HCT116 (cell line): Measurements from ENCODE around the gene ALDH1A2. TPM values are rescaled to one million over a fixed set of nuclear protein-coding genes. Genes with fewer than 3 reads are reported as not detected.

ENCODE experiments used
- ATAC-seq: fragments of 200-7000 bp; cut with Tn5 transposase; 2 replicates; pipeline ENCODE4 v1.9.1; 2020; ENCODE audit warnings: mild to moderate bottlenecking, moderate library complexity
- BruUV-seq: library from RNA; stranded (reverse); fragments of 400-500 nt; replicated peaks from 2 replicates; lab custom pipeline; 2021; lab: Mats Ljungman, UMichigan
- CTCF ChIA-PET: fragments of 300-600 bp; sonication (Branson Sonifier 250); formaldehyde crosslinking; loops from one replicate; lab custom pipeline; 2021; ENCODE audit warnings: antibody characterized with exemption; lab: Charles Lee
- POLR2A ChIA-PET: fragments of 300-600, 350-600 bp; sonication (Branson Sonifier 250); formaldehyde crosslinking; loops from one replicate; lab custom pipeline; 2021; ENCODE audit warnings: antibody characterized with exemption; lab: Charles Lee
- RAD21 ChIA-PET, 2 experiments: fragments of 300-600 bp; sonication (Branson Sonifier 250); formaldehyde crosslinking; loops; one replicate each; lab custom pipeline; 2023; ENCODE audit warnings: low total read pairs in 2 of 2; ENCODE audit not compliant: uncharacterized antibody in 2 of 2, unreplicated experiment in 2 of 2, low non-redundant PET in 1 of 2; lab: Charles Lee
- DNase-seq: peaks from one replicate; pipeline ENCODE4 v3.0.0-alpha.2; 2010; ENCODE audit warnings: low read depth, low spot score
- H2AFZ ChIP-seq: fragments of 200-600 bp; shearing (Covaris generic), sonication (generic); 2 replicates; pipeline ENCODE4 v1.6.1; 2017; ENCODE audit warnings: low read depth, mixed run types, mixed read lengths, antibody characterized with exemption, low read length; ENCODE audit not compliant: poor library complexity, severe bottlenecking
- H3K27ac ChIP-seq: 2 replicates; pipeline ENCODE4 v1.5.1; 2012; ENCODE audit warnings: low read depth, low read length
- H3K27me3 ChIP-seq: fragments of 200-600 bp; sonication (generic); 2 replicates; pipeline ENCODE4 v1.6.1; 2016; ENCODE audit warnings: mixed run types, low read length, mixed read lengths; ENCODE audit not compliant: insufficient read depth
- H3K36me3 ChIP-seq, 2 experiments: fragments of 200-500 bp in 1 of 2; fragments of 200-600 bp in 1 of 2; sonication (Bioruptor generic) in 1 of 2; sonication (generic) in 1 of 2; 2 replicates each; pipeline versions ENCODE4 v1.5.1 to v1.6.1; 2014 to 2016; ENCODE audit warnings: low read length in 2 of 2, inconsistent platforms in 1 of 2, mixed read lengths in 1 of 2, mixed run types in 1 of 2; ENCODE audit not compliant: insufficient read depth in 2 of 2, control insufficient read depth in 1 of 2
- H3K4me1 ChIP-seq, 2 experiments: fragments of 200-600 bp in 1 of 2; sonication (generic) in 1 of 2; 2 replicates each; pipeline versions ENCODE4 v1.5.1 to v1.6.1; 2012 to 2017; ENCODE audit warnings: low read length in 2 of 2, inconsistent platforms in 1 of 2, mild to moderate bottlenecking in 1 of 2, mixed read lengths in 1 of 2, mixed run types in 1 of 2, moderate library complexity in 1 of 2; ENCODE audit not compliant: insufficient read depth in 2 of 2, control insufficient read depth in 1 of 2
- H3K4me2 ChIP-seq: fragments of 200-600 bp; sonication (generic); 2 replicates; pipeline ENCODE4 v1.6.1; 2017; ENCODE audit warnings: mixed run types, low read length, mixed read lengths
- H3K4me3 ChIP-seq, 2 experiments: fragments of 200-600 bp in 1 of 2; sonication (generic) in 1 of 2; replicated peaks in 1 of 2; 2 replicates each; pipeline ENCODE4 v1.5.1; 2011 to 2016; ENCODE audit warnings: low read length in 2 of 2, control low read depth in 1 of 2, low read depth in 1 of 2, mild to moderate bottlenecking in 1 of 2, mixed read lengths in 1 of 2, mixed run types in 1 of 2
- H3K79me2 ChIP-seq: fragments of 200-600 bp; sonication (generic); 2 replicates; pipeline ENCODE4 v1.6.1; 2017; ENCODE audit warnings: mild to moderate bottlenecking, mixed run types, low read length, moderate library complexity, mixed read lengths; ENCODE audit not compliant: insufficient read depth
- H3K9ac ChIP-seq: fragments of 200-600 bp; sonication (generic); 2 replicates; pipeline ENCODE4 v1.6.1; 2016; ENCODE audit warnings: low read length, mixed read lengths
- H3K9me2 ChIP-seq: fragments of 200-600 bp; sonication (generic), shearing (Covaris generic); 2 replicates; pipeline ENCODE4 v1.6.1; 2017; ENCODE audit warnings: mixed run types, mild to moderate bottlenecking, moderate library complexity; ENCODE audit not compliant: insufficient read depth
- H3K9me3 ChIP-seq, 2 experiments: fragments of 200-500 bp in 1 of 2; fragments of 200-600 bp in 1 of 2; sonication (Bioruptor generic) in 1 of 2; sonication (generic) in 1 of 2; 2 replicates each; pipeline ENCODE4 v1.6.1; 2014 to 2017; ENCODE audit warnings: low read length in 2 of 2, mixed read lengths in 2 of 2, inconsistent platforms in 1 of 2, low read depth in 1 of 2, mild to moderate bottlenecking in 1 of 2, mixed run types in 1 of 2, moderate library complexity in 1 of 2; ENCODE audit not compliant: control insufficient read depth in 1 of 2, insufficient read depth in 1 of 2
- H4K20me1 ChIP-seq: fragments of 200-600 bp; sonication (generic), shearing (Covaris generic); 2 replicates; pipeline ENCODE4 v1.6.1; 2017; ENCODE audit warnings: mixed run types, mild to moderate bottlenecking, moderate library complexity; ENCODE audit not compliant: insufficient read depth
- CBX3 ChIP-seq: IDR thresholded peaks from 2 replicates; pipeline ENCODE4 v1.6.1; 2012; ENCODE audit warnings: low read depth
- CEBPB ChIP-seq: IDR thresholded peaks from 2 replicates; pipeline ENCODE4 v1.6.1; 2012; ENCODE audit warnings: low read depth
- CTCF ChIP-seq, 3 experiments: fragments of 200-600 bp in 1 of 3; sonication (generic) in 1 of 3; IDR thresholded peaks in 2 of 3; conservative IDR thresholded peaks in 1 of 3; 2 replicates each; pipeline ENCODE4 v1.5.1; 2012 to 2017; ENCODE audit warnings: low read depth in 2 of 3, low read length in 2 of 3, antibody characterized with exemption in 1 of 3, borderline replicate concordance in 1 of 3, control low read depth in 1 of 3, mild to moderate bottlenecking in 1 of 3, mixed read lengths in 1 of 3, mixed run types in 1 of 3, moderate library complexity in 1 of 3; ENCODE audit not compliant: insufficient read depth in 1 of 3
- MAX ChIP-seq: IDR thresholded peaks from 2 replicates; pipeline ENCODE4 v1.6.1; 2012
- SIN3A ChIP-seq: IDR thresholded peaks from 2 replicates; pipeline ENCODE4 v1.6.1; 2012; ENCODE audit warnings: low read depth
- YY1 ChIP-seq: IDR thresholded peaks from 2 replicates; pipeline ENCODE4 v1.6.1; 2011; ENCODE audit warnings: low read length, low read depth, moderate library complexity, mild to moderate bottlenecking; ENCODE audit not compliant: insufficient replicate concordance; ENCODE audit errors: extremely low read depth
- ZBTB33 ChIP-seq: IDR thresholded peaks from 2 replicates; pipeline ENCODE4 v1.6.1; 2011; ENCODE audit warnings: mild to moderate bottlenecking, low read length, moderate library complexity; ENCODE audit not compliant: insufficient replicate concordance; ENCODE audit errors: extremely low read depth
- ZFX ChIP-seq: fragments of 450-650 bp; IDR thresholded peaks from 2 replicates; pipeline ENCODE4 v1.6.1; 2017
- intact Hi-C: fragments of 100-400 bp; cut with micrococcal nuclease; formaldehyde crosslinking; loops from 2 replicates; pipeline ENCODE4 v1.10.0; 2022
- total RNA-seq: library from RNA; stranded (reverse); gene quantifications from one replicate; pipeline ENCODE4 v1.2.1, GENCODE V29; 2021; ENCODE audit not compliant: unreplicated experiment

Gene ALDH1A2
- total RNA-seq, 1 experiment from 2014 or later, result 1.7 TPM

GRCh38 chr15:57957113-57957512, 108.4 kb downstream of the ALDH1A2 start (continued):
- TF ChIP-seq ZBTB33 (no peak), CTCF (IDR thresholded peaks at IDR 0.05 in 2 of 3, conservative IDR thresholded peaks at IDR 0.05 in 1 of 3; ENCODE audit: borderline replicate concordance in 1 of 3, insufficient read depth in 1 of 3, low read depth in 2 of 3, low read length in 2 of 3) (no peak), YY1 (no peak), SIN3A (no peak), MAX (no peak), CBX3 (no peak), ZFX (no peak)

GRCh38 chr15:57953874-57954273, 111.6 kb downstream of the ALDH1A2 start:
- no peaks in the 10 kb centered on the region for H3K36me3 ChIP-seq
- no peaks in the 10 kb centered on the region for H3K4me1 ChIP-seq
- no peak for ATAC-seq
- no peaks in the 10 kb centered on the region for H4K20me1 ChIP-seq
- POLR2A ChIA-PET, result no interaction called here
- TF ChIP-seq CEBPB, result no peak
- no peak overlapping the region for H3K4me2 ChIP-seq
- BruUV-seq, result no TSS peak
- intact Hi-C loops, result no loop called here
- DNase-seq, result no peak
- H3K4me3 ChIP-seq, result no peak overlapping the region
- no peak overlapping the region for H2AFZ ChIP-seq
- H3K27ac ChIP-seq, result no peak overlapping the region
- H3K9me2 ChIP-seq, result no peaks in the 10 kb centered on the region
- H3K9ac ChIP-seq, result no peak overlapping the region
- no peaks in the 10 kb centered on the region for H3K79me2 ChIP-seq
- CTCF ChIA-PET, result interaction anchor here (0.9 kb wide), 1 partner anchor 229 kb away, joined by 3 read pairs; no protein-coding TSS in a partner anchor
- RAD21 ChIA-PET, result no interaction called here
- no peaks in the 10 kb centered on the region for H3K9me3 ChIP-seq
- no peaks in the 10 kb centered on the region for H3K27me3 ChIP-seq
